Omental fat pad (tissue), 4 donors: Measurements from ENCODE around the gene CYFIP2. TPM values are rescaled to one million over a fixed set of nuclear protein-coding genes. Genes with fewer than 3 reads are reported as not detected.

Source experiments
- ATAC-seq: fragments of 150-250 bp; one replicate; pipeline ENCODE4 v1.9.1; 2016; ENCODE audit warnings: mild to moderate bottlenecking, moderate library complexity; ENCODE audit not compliant: low FRiP score
- DNase-seq: peaks from one replicate; pipeline ENCODE4 v3.0.0-alpha.2; 2019; ENCODE audit warnings: low spot score
- total RNA-seq, 4 donors: library from RNA; depleted of rRNA; stranded (reverse); fragments of >200 nt; gene quantifications; one replicate each; pipeline ENCODE4 v1.1.0, GENCODE V29; 2016
- TF ChIP-seq, protein P1 (sequence below), 3 donors: fragments of 450-650 bp; IDR thresholded peaks; one replicate each; pipeline ENCODE4 v1.5.1; 2016 to 2017; ENCODE audit warnings: antibody characterized with exemption in 3 of 3, mild to moderate bottlenecking in 3 of 3, moderate library complexity in 2 of 3

The CYFIP2 gene
- total RNA-seq, 4 donors from 2014 or later = 12.7 to 25.5 (median 15.8) TPM

DNA sequence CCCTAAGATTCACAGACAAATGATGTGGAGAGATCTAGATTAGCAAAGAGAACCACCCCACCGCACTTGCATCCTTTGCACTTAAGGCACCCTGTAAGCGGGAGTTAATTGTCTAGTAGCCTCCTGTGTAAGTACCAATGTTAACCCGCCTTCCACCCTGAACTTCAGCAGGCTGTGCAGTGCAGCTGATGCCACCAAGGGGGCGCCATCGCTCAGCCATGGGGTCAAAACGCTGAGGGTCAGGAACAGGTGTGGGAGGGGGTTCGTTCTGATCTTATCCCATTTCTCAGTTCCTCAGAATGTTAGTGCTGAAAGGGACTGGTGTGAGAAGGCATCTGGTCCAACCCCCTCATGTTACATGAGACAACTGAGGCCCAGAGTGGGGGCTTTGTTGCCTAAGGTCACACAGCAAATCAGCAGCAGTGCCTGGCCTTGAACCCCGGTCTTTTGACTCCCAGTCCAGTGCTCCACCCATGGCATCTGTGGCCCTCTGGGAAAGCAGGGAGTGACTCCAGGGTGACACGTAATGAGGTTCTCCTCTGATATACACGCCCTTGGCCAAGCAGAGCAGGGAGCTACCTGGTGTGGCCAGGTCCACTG is 57.3 kb downstream of the CYFIP2 start:
- TF ChIP-seq, protein P1, sequence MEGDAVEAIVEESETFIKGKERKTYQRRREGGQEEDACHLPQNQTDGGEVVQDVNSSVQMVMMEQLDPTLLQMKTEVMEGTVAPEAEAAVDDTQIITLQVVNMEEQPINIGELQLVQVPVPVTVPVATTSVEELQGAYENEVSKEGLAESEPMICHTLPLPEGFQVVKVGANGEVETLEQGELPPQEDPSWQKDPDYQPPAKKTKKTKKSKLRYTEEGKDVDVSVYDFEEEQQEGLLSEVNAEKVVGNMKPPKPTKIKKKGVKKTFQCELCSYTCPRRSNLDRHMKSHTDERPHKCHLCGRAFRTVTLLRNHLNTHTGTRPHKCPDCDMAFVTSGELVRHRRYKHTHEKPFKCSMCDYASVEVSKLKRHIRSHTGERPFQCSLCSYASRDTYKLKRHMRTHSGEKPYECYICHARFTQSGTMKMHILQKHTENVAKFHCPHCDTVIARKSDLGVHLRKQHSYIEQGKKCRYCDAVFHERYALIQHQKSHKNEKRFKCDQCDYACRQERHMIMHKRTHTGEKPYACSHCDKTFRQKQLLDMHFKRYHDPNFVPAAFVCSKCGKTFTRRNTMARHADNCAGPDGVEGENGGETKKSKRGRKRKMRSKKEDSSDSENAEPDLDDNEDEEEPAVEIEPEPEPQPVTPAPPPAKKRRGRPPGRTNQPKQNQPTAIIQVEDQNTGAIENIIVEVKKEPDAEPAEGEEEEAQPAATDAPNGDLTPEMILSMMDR (IDR thresholded peaks at IDR 0.05) = no peak
- DNase-seq = no peak
- ATAC-seq = no peak

DNA sequence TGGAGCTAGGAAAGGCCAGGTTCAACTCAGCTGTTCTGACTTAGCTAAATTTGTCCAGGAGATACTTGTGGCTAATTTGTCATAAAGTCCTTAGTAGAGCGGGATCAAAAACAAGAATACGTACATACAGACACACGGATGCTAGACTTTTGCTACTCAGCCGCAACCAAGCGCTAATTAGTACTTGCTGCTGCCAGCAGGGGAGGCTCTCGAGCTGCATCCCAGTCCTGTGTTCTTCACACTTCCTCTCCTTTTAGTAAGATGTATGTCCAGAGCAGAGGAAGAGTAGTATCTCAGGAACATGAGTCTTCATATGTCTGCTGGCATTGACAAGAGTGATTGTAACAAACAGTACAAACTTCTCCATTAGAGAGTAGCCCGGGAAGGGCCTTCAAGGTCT is 58.3 kb downstream of the CYFIP2 start:
- DNase-seq (no peak), ATAC-seq (no peak)
- TF ChIP-seq, protein P1 (IDR thresholded peaks at IDR 0.05) = no peak

DNA sequence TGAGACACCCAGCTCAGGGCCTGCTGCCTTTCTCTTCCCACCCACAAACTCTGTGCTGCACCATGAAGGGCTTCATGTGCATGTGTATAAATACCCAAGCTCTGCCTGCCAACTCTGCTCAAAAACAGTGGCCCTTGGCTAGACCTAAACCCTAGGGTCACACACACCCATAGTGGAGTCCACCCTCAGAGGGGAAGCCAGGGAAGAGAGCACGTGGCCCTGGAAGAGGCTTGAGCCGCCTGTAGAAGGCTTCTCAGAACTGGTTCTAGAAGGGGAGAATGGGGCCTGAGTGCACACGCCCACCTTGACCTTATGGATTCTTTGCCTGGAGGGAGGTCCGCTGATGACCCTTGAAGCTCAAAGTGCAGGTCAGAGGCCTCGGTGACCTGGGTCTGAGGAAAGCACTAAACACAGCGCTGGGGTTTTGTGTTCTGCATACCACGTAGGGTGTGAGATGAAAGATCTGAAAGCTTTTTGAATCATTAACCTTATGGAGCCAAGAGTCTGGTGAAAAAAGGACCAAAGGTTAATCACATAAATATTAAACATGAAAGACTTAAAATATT is 60.6 kb downstream of the CYFIP2 start:
- no peak for ATAC-seq
- DNase-seq = no peak
- TF ChIP-seq, protein P1 (IDR thresholded peaks at IDR 0.05) = no peak

DNA sequence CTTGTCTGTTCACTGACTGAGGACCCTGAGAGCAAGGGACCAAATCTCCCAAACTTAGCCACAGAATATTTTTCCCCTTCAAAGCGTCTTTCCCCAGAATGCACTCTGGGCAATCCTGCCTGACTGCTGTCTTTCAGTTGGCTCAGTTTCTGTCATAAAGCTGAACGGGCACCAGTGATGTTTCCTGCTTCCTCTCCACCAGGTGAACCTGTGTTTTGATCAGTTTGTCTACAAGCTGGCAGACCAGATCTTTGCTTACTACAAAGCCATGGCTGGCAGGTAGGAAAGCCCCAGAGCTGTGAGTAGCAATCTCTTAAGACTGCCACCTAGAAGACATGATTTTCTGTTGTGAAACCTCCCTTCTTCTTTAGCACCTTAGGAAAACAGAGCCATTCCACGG is 61.8 kb downstream of the CYFIP2 start:
- TF ChIP-seq, protein P1 (IDR thresholded peaks at IDR 0.05) = no peak
- DNase-seq = no peak
- ATAC-seq = no peak

DNA sequence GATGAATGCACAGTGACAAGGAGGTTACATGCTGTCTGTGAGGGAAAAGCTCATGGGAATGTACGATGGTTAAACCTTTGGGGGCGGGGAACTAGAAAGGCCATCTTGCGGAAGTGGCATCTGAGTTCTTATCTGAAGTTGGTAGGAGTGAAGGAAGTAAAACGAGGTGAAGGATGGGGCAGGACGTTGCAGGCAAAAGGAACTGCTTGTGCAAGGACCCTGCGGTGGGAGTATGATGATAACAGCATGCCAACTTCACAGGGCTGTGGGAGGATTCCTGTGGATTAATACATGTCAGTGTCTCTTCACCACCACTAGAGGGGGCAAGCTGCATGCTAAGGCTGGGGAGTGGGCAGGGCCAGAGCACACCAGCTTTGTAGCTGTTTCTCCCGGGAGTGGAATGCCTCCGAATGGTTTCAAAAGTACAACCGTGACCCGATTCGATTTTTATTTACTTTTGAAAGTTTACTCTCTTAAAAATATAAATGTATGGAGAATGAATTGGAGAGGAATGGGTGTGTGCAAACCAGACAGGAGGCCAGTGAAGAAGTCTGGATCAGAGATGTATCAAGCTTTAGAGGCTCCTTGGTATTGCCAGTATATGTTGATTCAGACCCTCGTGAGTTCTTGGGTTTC is 62.5 kb downstream of the CYFIP2 start:
- TF ChIP-seq, protein P1 (IDR thresholded peaks at IDR 0.05) = peak in 1 of 3 donors; percentile 66
- no peak for DNase-seq
- ATAC-seq = peak; percentile 98

DNA sequence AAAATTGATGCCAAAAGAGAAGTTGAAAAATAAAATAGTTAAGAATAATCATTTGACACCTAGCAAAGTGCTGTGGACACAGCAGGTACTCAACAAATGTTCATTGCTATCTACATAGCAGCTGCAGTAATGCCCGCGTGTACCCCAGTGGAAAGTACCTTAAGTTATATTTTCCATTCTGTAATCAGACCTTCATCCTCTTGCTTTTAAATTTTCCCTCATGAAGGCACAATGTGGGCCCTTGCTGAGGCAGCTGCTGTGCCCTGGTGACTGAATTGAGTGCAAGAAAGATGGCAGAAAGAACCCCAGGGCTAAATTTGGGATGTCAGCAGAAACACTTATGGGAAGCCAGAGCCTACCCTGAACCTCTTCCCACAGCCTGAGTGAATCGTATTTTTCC is 65.9 kb downstream of the CYFIP2 start:
- DNase-seq (no peak), ATAC-seq (no peak)
- TF ChIP-seq, protein P1 (IDR thresholded peaks at IDR 0.05) = no peak
